ENCODE results near the gene MBNL3. TPM values are rescaled to one million over a fixed set of nuclear protein-coding genes. Genes with fewer than 3 reads are reported as not detected.

Gene MBNL3
- total RNA-seq, 1 donor from 2014 or later: 7.7 TPM

DNA sequence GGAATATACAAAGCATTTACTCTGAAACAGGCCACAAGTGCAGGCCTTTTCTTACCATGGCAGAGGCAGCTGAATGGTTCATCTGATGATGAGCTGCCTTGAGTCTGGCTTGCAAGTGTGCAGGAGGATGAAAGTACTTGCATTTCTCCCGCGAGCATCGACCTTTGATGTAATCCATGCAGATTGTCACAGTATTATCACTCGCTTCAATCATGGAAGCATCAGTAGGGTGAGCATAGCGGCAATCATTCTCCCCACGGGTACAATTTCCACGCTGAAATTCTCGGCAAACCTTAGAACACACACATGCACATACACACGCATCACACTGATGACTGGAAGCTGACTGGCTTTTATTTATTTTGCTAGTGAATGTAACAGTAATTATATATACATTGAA lies 98.0 kb downstream of the MBNL3 start:
- Mint-ChIP-seq H3K36me3 (ENCODE audit: unreplicated experiment) (no peaks in the 10 kb centered on the region), H3K27ac (ENCODE audit: unreplicated experiment) (no peak overlapping the region), H3K27me3 (ENCODE audit: unreplicated experiment) (no peaks in the 10 kb centered on the region), H3K4me1 (ENCODE audit: unreplicated experiment) (no peaks in the 10 kb centered on the region), H3K9me3 (ENCODE audit: unreplicated experiment) (no peaks in the 10 kb centered on the region), H3K4me3 (ENCODE audit: unreplicated experiment) (no peak overlapping the region)
- no peak for TF ChIP-seq CTCF (IDR thresholded peaks at IDR 0.05)
- DNase-seq (ENCODE audit: extremely low spot score, unreplicated experiment): no peak

DNA sequence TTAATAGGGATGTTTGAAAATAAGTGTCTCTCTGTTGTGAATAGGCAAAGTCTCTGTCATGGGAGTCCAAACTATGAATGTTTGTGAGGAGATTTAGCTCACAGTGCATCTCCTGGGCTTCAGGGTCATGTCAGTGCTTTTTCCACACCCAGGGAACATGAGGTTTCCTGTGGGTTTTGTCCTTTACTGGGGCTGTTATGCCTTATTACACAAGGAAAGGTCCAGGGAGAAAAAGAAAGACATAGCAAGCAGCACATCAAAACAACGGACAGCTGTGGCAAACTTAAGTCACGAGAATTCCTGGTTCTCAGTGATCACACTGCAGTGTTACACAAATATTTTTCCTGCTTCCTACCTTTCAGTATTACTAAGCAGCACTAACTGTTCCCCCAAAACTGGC lies 99.4 kb downstream of the MBNL3 start:
- H3K4me1 Mint-ChIP-seq (ENCODE audit: unreplicated experiment): no peaks in the 10 kb centered on the region
- no peak for TF ChIP-seq CTCF (IDR thresholded peaks at IDR 0.05)
- no peaks in the 10 kb centered on the region for H3K27me3 Mint-ChIP-seq (ENCODE audit: unreplicated experiment)
- H3K9me3 Mint-ChIP-seq (ENCODE audit: unreplicated experiment): no peaks in the 10 kb centered on the region
- DNase-seq (ENCODE audit: extremely low spot score, unreplicated experiment): no peak
- no peak overlapping the region for H3K27ac Mint-ChIP-seq (ENCODE audit: unreplicated experiment)
- no peaks in the 10 kb centered on the region for H3K36me3 Mint-ChIP-seq (ENCODE audit: unreplicated experiment)
- no peak overlapping the region for H3K4me3 Mint-ChIP-seq (ENCODE audit: unreplicated experiment)

DNA sequence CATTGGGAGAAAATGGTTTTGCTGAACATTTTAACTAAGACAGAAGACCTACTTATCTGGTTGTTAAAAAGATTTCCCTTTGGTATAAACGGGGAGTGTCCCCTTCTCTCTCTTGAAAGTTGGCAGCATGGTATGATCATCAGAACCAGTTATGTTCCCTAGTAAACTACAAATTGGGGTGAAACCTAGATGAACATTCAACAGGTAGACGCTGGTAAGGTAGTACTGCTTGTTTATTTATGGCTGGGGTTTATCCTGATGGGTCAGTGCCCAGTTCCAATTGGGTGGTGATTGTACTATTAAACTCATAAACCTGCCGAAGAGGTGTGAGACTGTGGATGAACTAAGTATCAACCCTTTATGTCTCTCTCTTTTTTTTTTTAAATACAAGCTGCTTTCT lies 100.5 kb downstream of the MBNL3 start:
- no peaks in the 10 kb centered on the region for H3K4me1 Mint-ChIP-seq (ENCODE audit: unreplicated experiment)
- TF ChIP-seq CTCF (IDR thresholded peaks at IDR 0.05): no peak

GRCh38 chrX:132384301-132384700 lies 104.5 kb downstream of the MBNL3 start:
- no peaks in the 10 kb centered on the region for H3K36me3 Mint-ChIP-seq (ENCODE audit: unreplicated experiment)
- no peak for TF ChIP-seq CTCF (IDR thresholded peaks at IDR 0.05)
- no peaks in the 10 kb centered on the region for H3K9me3 Mint-ChIP-seq (ENCODE audit: unreplicated experiment)
- H3K4me3 Mint-ChIP-seq (ENCODE audit: unreplicated experiment): no peak overlapping the region
- H3K4me1 Mint-ChIP-seq (ENCODE audit: unreplicated experiment): peaks cover 10% of the 10 kb centered on the region
- DNase-seq (ENCODE audit: extremely low spot score, unreplicated experiment): no peak
- no peak overlapping the region for H3K27ac Mint-ChIP-seq (ENCODE audit: unreplicated experiment)
- no peaks in the 10 kb centered on the region for H3K27me3 Mint-ChIP-seq (ENCODE audit: unreplicated experiment)

More for the DNA sequence above, 100.5 kb downstream of the MBNL3 start:
- H3K9me3 Mint-ChIP-seq (ENCODE audit: unreplicated experiment): no peaks in the 10 kb centered on the region
- no peak overlapping the region for H3K4me3 Mint-ChIP-seq (ENCODE audit: unreplicated experiment)
- H3K27ac Mint-ChIP-seq (ENCODE audit: unreplicated experiment): no peak overlapping the region
- no peaks in the 10 kb centered on the region for H3K36me3 Mint-ChIP-seq (ENCODE audit: unreplicated experiment)
- no peak for DNase-seq (ENCODE audit: extremely low spot score, unreplicated experiment)
- no peaks in the 10 kb centered on the region for H3K27me3 Mint-ChIP-seq (ENCODE audit: unreplicated experiment)

- DNase-seq (ENCODE audit: extremely low spot score, unreplicated experiment): no peak
- H3K9me3 Mint-ChIP-seq (ENCODE audit: unreplicated experiment): no peaks in the 10 kb centered on the region
- H3K27me3 Mint-ChIP-seq (ENCODE audit: unreplicated experiment): no peaks in the 10 kb centered on the region
- peaks cover 10% of the 10 kb centered on the region for H3K4me1 Mint-ChIP-seq (ENCODE audit: unreplicated experiment)
- H3K4me3 Mint-ChIP-seq (ENCODE audit: unreplicated experiment): no peak overlapping the region
- TF ChIP-seq CTCF (IDR thresholded peaks at IDR 0.05): no peak
- H3K36me3 Mint-ChIP-seq (ENCODE audit: unreplicated experiment): no peaks in the 10 kb centered on the region
- H3K27ac Mint-ChIP-seq (ENCODE audit: unreplicated experiment): no peak overlapping the region
Measured at GRCh38 chrX:132382068-132382467, 106.8 kb downstream of the MBNL3 start.

Data from osteocyte (in vitro differentiated cells).